MCF 10A (cell line): Measurements from ENCODE around the gene TBC1D30. TPM values are rescaled to one million over a fixed set of nuclear protein-coding genes. Genes with fewer than 3 reads are reported as not detected.

Experiments used
- BruUV-seq: library from RNA; stranded (reverse); fragments of 400-500 nt; replicated peaks from 2 replicates; lab custom pipeline; 2021; lab: Mats Ljungman, UMichigan
- CTCF ChIA-PET: fragments of 300-600 bp; sonication (Branson Sonifier 250); formaldehyde crosslinking; extraction: SDS; loops from one replicate; lab custom pipeline; 2021; ENCODE audit warnings: antibody characterized with exemption, inconsistent platforms; lab: Yijun Ruan, JAX
- POLR2A ChIA-PET: fragments of 300-600, 350-650 bp; sonication (Branson Sonifier 250); formaldehyde crosslinking; extraction: SDS; loops from one replicate; lab custom pipeline; 2020; ENCODE audit warnings: antibody characterized with exemption, inconsistent platforms; lab: Yijun Ruan, JAX
- DNase-seq: peaks from one replicate; pipeline ENCODE4 v3.0.0-alpha.2; 2018; ENCODE audit not compliant: unreplicated experiment
- H3K27ac Mint-ChIP-seq: one replicate; pipeline ENCODE4 v1.8.0; 2022; ENCODE audit warnings: mild to moderate bottlenecking, low read depth, mixed read lengths; ENCODE audit not compliant: unreplicated experiment
- H3K27me3 Mint-ChIP-seq: one replicate; pipeline ENCODE4 v1.8.0; 2022; ENCODE audit warnings: mixed read lengths; ENCODE audit not compliant: insufficient read depth, unreplicated experiment
- H3K36me3 Mint-ChIP-seq: one replicate; pipeline ENCODE4 v1.8.0; 2022; ENCODE audit warnings: mild to moderate bottlenecking, moderate library complexity, mixed read lengths; ENCODE audit not compliant: insufficient read depth, unreplicated experiment
- H3K4me1 Mint-ChIP-seq: one replicate; pipeline ENCODE4 v1.8.0; 2022; ENCODE audit warnings: mixed read lengths; ENCODE audit not compliant: insufficient read depth, unreplicated experiment
- H3K4me3 Mint-ChIP-seq: one replicate; pipeline ENCODE4 v1.8.0; 2022; ENCODE audit warnings: mild to moderate bottlenecking, moderate library complexity, mixed read lengths; ENCODE audit not compliant: unreplicated experiment
- H3K9me3 Mint-ChIP-seq: one replicate; pipeline ENCODE4 v1.8.0; 2022; ENCODE audit warnings: mixed read lengths; ENCODE audit not compliant: unreplicated experiment
- CTCF ChIP-seq: fragments of 200-600 bp; IDR thresholded peaks from one replicate; pipeline ENCODE4 v1.8.0; 2022; ENCODE audit warnings: antibody characterized with exemption, mild to moderate bottlenecking; ENCODE audit not compliant: unreplicated experiment
- intact Hi-C: fragments of 100-400 bp; cut with micrococcal nuclease; formaldehyde crosslinking; loops from 2 replicates; pipeline ENCODE4 v1.14.1; 2022
- total RNA-seq: library from RNA; stranded (reverse); gene quantifications from 2 replicates; pipeline ENCODE4 v1.2.3, GENCODE V29; 2022

The TBC1D30 gene
- total RNA-seq, 1 experiment from 2014 or later, result 9.4 TPM

- POLR2A ChIA-PET, result interaction anchor here (0.6 kb wide), 1 partner anchor 1242 kb away, joined by 3 read pairs; no protein-coding TSS in a partner anchor
- peaks cover 15% of the 10 kb centered on the region for H3K27me3 Mint-ChIP-seq
- intact Hi-C loops, result loop anchor here (2.0 to 10.0 kb wide), 3 partner anchors 393 to 1215 kb away; no protein-coding TSS in a partner anchor
- no peak for DNase-seq
- CTCF ChIA-PET, result interaction anchor here (0.6 to 8.7 kb wide), 21 partner anchors 7 to 1380 kb away, joined by 3 to 131 read pairs (median 7); partner anchors contain the start of genes LEMD3 and WIF1
- TF ChIP-seq CTCF, result no peak
- peaks cover 6% of the 10 kb centered on the region for H3K4me1 Mint-ChIP-seq
- H3K36me3 Mint-ChIP-seq, result no peaks in the 10 kb centered on the region
- no peak overlapping the region for H3K27ac Mint-ChIP-seq
- no peak overlapping the region for H3K4me3 Mint-ChIP-seq
- BruUV-seq, result no TSS peak
- H3K9me3 Mint-ChIP-seq, result no peaks in the 10 kb centered on the region
These were observed 65.2 kb downstream of the TBC1D30 start for GRCh38 chr12:64889434-64890216.

GRCh38 chr12:64890873-64891468 lies 66.5 kb downstream of the TBC1D30 start:
- H3K27me3 Mint-ChIP-seq, result peaks cover 15% of the 10 kb centered on the region
- POLR2A ChIA-PET, result interaction anchor here (0.6 to 0.9 kb wide), 2 partner anchors 341 to 344 kb away, joined by 3 to 4 read pairs; no protein-coding TSS in a partner anchor
- DNase-seq, result peak; percentile 71
- no TSS peak for BruUV-seq
- H3K9me3 Mint-ChIP-seq, result no peaks in the 10 kb centered on the region
- CTCF ChIA-PET, result interaction anchor here (0.6 to 8.7 kb wide), 48 partner anchors 8 to 1803 kb away, joined by 3 to 131 read pairs (median 4); partner anchors contain the start of genes LEMD3 and WIF1
- TF ChIP-seq CTCF, result peak; percentile 58
- intact Hi-C loops, result loop anchor here (1.0 to 10.0 kb wide), 8 partner anchors 89 to 1214 kb away; no protein-coding TSS in a partner anchor
- H3K36me3 Mint-ChIP-seq, result no peaks in the 10 kb centered on the region
- no peak overlapping the region for H3K4me3 Mint-ChIP-seq
- H3K27ac Mint-ChIP-seq, result no peak overlapping the region
- H3K4me1 Mint-ChIP-seq, result peaks cover 6% of the 10 kb centered on the region

GRCh38 chr12:64891629-64892028 lies 67.2 kb downstream of the TBC1D30 start:
- no TSS peak for BruUV-seq
- H3K4me3 Mint-ChIP-seq, result no peak overlapping the region
- H3K36me3 Mint-ChIP-seq, result no peaks in the 10 kb centered on the region
- no peaks in the 10 kb centered on the region for H3K9me3 Mint-ChIP-seq
- CTCF ChIA-PET, result interaction anchor here (0.6 to 8.7 kb wide), 32 partner anchors 9 to 1803 kb away, joined by 3 to 131 read pairs (median 4); partner anchors contain the start of genes LEMD3 and WIF1
- H3K27me3 Mint-ChIP-seq, result peaks cover 15% of the 10 kb centered on the region
- POLR2A ChIA-PET, result interaction anchor here (0.9 kb wide), 1 partner anchor 344 kb away, joined by 4 read pairs; no protein-coding TSS in a partner anchor
- intact Hi-C loops, result loop anchor here (1.0 to 10.0 kb wide), 8 partner anchors 89 to 1213 kb away; no protein-coding TSS in a partner anchor
- no peak for DNase-seq
- H3K27ac Mint-ChIP-seq, result no peak overlapping the region
- peaks cover 6% of the 10 kb centered on the region for H3K4me1 Mint-ChIP-seq
- no peak for TF ChIP-seq CTCF
